Activated naive CD8-positive, alpha-beta T cell (primary cell): ENCODE results near the gene PSMG3.

ENCODE experiments used
- H3K27ac Mint-ChIP-seq: one replicate; pipeline ENCODE4 v1.8.0; 2021; ENCODE audit warnings: mixed read lengths
- H3K27me3 Mint-ChIP-seq: one replicate; pipeline ENCODE4 v1.8.0; 2021; ENCODE audit warnings: mixed read lengths
- H3K36me3 Mint-ChIP-seq: one replicate; pipeline ENCODE4 v1.8.0; 2021; ENCODE audit warnings: mixed read lengths
- H3K4me1 Mint-ChIP-seq: one replicate; pipeline ENCODE4 v1.8.0; 2021; ENCODE audit warnings: low read depth, mixed read lengths
- H3K4me3 Mint-ChIP-seq: one replicate; pipeline ENCODE4 v1.8.0; 2021; ENCODE audit warnings: mild to moderate bottlenecking, mixed read lengths
- H3K9me3 Mint-ChIP-seq: one replicate; pipeline ENCODE4 v1.8.0; 2021; ENCODE audit warnings: low read depth, mixed read lengths

PSMG3 gene, protein sequence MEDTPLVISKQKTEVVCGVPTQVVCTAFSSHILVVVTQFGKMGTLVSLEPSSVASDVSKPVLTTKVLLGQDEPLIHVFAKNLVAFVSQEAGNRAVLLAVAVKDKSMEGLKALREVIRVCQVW

DNA sequence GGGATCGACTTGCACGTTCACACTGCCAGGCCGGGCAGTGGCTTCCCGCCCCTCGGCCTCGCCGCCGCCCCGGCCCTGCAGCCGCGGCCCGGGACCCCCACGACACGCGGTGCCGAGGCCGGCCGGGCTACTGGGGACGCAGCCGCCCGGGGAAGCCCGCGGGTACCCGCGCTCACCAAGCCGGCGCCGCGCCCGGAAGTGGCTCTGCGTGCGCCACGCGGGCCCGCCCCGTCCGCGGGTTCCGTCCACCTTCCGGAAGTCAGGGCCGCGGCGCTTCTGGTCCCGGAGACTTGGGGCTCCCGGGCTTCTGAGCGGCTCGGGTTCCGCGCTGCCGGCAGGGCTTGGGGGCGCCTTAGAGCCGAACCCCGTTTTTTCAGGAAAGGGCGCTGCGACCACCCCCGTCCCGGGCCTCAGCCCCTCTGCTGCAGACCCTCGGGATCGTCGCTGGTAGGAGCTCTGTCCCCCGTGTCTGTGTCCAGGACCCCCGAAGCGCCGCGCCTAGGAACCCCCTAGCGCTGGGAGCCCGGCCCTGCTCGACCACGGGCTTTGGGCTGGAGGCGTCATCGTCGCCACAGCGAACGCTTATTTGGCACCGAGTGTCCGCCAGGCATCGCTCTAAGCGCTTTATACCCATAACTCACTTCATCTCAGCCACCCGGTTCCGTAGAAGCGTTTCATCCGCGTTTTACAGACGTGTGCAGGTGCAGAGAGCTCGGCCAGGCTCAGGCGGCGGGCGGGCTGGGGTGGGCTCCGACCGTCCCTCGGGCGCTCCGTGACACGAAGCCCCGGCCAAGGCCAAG, at the start of gene PSMG3:
TSS of gene PSMG3 (minus strand) at position 200 of the 800 bp plus-strand sequence. CDS start 693 bp downstream, outside the sequence.
- H3K4me1 Mint-ChIP-seq: peaks cover 29% of the 10 kb centered on the region
- no peaks in the 10 kb centered on the region for H3K9me3 Mint-ChIP-seq
- H3K27ac Mint-ChIP-seq: peak within 1 kb of the TSS; percentile 90
- no peaks in the 10 kb centered on the region for H3K27me3 Mint-ChIP-seq
- H3K36me3 Mint-ChIP-seq: peaks cover 2% of the 10 kb centered on the region
- peak within 1 kb of the TSS; percentile 91 for H3K4me3 Mint-ChIP-seq

DNA sequence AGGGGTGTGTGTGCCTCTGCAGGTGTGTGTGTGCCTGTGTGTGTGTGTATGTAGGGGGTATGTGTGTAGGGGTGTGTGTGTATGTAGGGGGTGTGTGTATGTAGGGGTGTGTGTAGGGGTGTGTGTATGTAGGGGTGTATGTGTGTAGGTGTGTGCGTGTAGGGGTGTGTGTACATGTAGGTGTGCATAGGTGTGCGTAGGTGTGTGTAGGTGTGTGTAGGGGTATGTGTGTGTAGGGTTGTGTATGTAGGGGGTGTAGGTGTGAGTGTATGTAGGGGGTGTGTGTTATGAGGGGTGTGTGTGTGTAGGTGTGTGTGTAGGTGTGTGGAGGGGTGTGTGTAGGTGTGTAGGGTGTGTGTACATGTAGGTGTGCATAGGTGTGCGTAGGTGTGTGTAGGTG, 48.6 kb upstream of the PSMG3 start:
- no peak overlapping the region for H3K27ac Mint-ChIP-seq
- no peaks in the 10 kb centered on the region for H3K9me3 Mint-ChIP-seq
- H3K27me3 Mint-ChIP-seq: no peaks in the 10 kb centered on the region
- no peaks in the 10 kb centered on the region for H3K4me1 Mint-ChIP-seq
- H3K36me3 Mint-ChIP-seq: no peaks in the 10 kb centered on the region
- H3K4me3 Mint-ChIP-seq: no peak overlapping the region

DNA sequence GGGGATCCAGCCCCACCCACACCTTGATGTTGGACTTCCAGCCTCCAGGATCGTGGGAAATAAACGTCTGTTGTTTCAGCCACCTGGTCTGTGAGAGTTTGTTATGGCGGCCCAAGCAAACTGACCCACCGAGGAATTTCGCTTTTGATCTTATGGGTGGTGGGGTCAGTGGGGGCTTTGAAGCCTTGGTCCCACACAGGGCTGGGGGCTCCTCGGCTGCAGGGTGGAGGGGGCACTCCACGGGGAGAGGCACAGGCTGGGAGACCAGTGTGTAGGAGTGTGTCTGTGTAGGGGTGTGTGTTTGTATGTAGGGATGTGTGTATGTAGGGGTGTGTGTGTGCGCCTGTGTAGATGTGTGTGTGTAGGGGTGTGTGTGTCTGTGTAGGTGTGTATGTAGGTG, 48.1 kb upstream of the PSMG3 start:
- Mint-ChIP-seq H3K9me3 (no peaks in the 10 kb centered on the region), H3K27me3 (no peaks in the 10 kb centered on the region), H3K36me3 (no peaks in the 10 kb centered on the region), H3K4me1 (no peaks in the 10 kb centered on the region), H3K4me3 (no peak overlapping the region), H3K27ac (no peak overlapping the region)

DNA sequence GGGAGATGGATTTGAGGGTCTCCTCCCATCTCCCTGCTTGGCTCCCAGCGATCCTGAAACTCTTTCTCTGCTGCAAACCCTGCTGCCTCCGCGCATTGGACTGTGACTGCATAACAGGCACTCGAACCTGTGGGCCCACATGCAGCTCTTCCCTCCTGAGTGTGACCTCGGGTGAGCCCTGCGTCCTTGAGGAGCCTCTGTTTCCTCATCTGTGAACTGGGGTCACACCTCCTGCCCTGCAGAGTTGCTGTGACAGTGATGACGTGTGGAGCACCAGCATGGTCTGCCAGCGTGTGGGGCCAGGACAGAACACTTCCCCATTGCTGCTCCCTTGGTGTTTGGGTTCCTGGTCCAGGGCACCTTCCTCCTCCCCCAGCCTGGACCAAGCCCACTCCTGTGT, 46.9 kb upstream of the PSMG3 start:
- H3K4me1 Mint-ChIP-seq: no peaks in the 10 kb centered on the region
- no peaks in the 10 kb centered on the region for H3K9me3 Mint-ChIP-seq
- H3K27me3 Mint-ChIP-seq: no peaks in the 10 kb centered on the region
- H3K27ac Mint-ChIP-seq: no peak overlapping the region
- no peak overlapping the region for H3K4me3 Mint-ChIP-seq
- no peaks in the 10 kb centered on the region for H3K36me3 Mint-ChIP-seq

DNA sequence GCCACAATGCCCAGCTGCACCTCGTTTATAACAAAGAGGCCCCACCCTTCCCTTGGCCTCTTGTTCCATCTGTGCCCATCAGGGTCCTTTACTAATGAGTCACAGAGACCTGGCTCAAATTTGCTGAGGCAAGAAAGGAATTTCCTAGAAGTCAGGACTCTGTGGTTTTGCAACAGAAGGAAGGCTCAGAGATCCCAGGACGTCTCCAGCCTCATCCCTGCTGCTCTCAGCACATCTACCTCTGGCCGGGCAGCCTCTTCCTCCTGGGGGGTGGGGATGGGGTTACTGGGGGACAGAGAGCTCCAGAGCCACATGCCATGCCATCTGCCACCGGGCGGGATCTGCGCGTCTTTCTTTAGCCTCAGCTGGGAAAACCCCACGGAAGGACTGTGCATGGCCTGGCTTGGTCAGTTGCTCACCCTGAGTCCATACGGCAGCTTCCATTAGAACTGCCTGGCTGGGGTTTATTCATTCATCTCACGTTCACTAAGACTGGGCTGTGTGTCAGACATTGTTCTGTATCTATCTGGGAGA, 41.9 kb upstream of the PSMG3 start:
- H3K4me1 Mint-ChIP-seq: no peaks in the 10 kb centered on the region
- H3K9me3 Mint-ChIP-seq: no peaks in the 10 kb centered on the region
- H3K27me3 Mint-ChIP-seq: peaks cover 2% of the 10 kb centered on the region
- no peak overlapping the region for H3K4me3 Mint-ChIP-seq
- no peak overlapping the region for H3K27ac Mint-ChIP-seq
- no peaks in the 10 kb centered on the region for H3K36me3 Mint-ChIP-seq

DNA sequence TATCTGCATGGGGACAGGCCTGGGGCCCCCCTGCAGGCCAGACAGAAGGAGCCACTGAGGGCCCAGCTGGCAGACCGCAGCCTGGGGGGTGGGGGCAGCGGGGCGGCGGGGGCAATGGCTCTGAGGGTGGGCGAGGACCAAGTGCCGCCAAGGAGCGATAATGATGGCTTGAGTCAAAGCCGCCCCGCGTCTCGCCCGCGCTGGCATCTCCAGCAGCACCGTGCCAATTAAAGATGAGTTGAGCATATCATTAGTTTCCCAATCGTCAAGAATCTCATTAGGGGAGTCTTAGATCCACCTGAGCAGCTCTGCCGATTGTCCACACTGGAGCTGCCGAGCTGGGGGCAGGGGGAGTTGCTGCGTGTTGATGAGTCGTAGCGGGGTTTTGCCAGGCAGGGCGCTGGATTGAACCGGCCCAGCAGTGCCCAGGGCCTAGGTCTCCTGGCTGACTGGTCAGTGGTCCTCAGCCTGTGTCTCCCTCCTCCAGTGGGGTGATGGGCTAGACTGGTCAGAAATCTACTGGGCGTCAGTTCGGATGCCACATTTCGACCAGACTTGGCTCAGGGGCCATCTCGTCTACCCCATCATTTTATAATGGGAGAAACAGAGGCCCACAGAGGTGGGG, 41.0 kb upstream of the PSMG3 start:
- Mint-ChIP-seq H3K36me3 (no peaks in the 10 kb centered on the region), H3K4me1 (no peaks in the 10 kb centered on the region), H3K9me3 (no peaks in the 10 kb centered on the region), H3K27me3 (peaks cover 2% of the 10 kb centered on the region), H3K4me3 (no peak overlapping the region), H3K27ac (no peak overlapping the region)

DNA sequence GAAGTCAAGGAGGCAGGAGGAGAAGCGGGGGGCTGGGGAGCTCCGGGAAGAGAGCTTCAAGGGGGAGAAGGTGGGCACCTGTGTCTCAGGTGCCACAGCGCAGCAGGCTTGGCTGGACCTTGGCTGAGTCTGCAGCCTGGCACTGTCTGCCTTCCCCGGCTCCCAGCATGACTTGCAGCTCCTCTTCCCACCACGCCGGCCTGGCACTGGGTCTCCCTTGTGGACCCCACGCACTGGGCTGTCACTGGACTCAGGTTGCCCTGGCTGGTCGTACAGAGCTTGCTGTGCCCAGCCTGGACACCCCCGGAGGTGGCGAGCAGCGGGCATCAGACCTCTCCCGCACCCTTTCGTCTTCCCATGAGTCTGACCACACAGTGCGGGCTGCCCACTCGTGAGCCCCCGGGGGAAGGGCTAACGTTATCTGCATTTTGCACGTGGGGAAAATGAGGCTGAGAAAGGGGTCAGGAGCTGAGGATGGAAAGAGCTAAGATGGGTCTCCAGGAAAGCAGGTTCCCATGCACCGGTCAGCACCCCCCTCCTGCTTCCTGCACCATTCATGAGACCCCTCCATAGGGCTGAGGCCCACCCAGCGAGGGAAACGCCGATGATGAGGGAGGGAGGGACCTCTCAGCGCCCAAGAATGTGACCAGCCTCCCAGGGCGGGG, 40.3 kb upstream of the PSMG3 start:
- Mint-ChIP-seq H3K4me1 (no peaks in the 10 kb centered on the region), H3K9me3 (no peaks in the 10 kb centered on the region), H3K36me3 (no peaks in the 10 kb centered on the region), H3K27ac (no peak overlapping the region), H3K4me3 (no peak overlapping the region), H3K27me3 (peaks cover 2% of the 10 kb centered on the region)

DNA sequence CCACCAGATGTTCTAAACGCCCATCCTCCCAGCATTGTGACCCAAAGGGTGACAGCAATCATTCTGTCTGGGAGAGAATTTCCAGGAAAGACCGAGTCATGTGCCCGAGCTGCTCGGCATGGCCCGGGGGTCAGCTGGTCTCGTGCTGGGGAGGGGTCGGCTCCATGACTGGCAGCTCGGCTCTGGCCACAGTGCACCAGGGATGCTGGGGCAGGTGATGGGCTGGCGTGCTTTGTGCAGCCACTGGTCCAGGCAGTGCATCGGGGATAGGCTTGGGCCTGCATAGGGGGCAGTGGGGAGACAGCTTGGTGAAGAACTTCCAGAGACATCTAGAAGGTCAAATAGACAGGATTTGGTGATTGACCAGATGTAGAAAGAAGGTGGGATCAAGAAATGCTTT, 39.2 kb upstream of the PSMG3 start:
- Mint-ChIP-seq H3K27me3 (peaks cover 2% of the 10 kb centered on the region), H3K36me3 (no peaks in the 10 kb centered on the region), H3K27ac (no peak overlapping the region), H3K9me3 (no peaks in the 10 kb centered on the region), H3K4me3 (no peak overlapping the region), H3K4me1 (no peaks in the 10 kb centered on the region)

DNA sequence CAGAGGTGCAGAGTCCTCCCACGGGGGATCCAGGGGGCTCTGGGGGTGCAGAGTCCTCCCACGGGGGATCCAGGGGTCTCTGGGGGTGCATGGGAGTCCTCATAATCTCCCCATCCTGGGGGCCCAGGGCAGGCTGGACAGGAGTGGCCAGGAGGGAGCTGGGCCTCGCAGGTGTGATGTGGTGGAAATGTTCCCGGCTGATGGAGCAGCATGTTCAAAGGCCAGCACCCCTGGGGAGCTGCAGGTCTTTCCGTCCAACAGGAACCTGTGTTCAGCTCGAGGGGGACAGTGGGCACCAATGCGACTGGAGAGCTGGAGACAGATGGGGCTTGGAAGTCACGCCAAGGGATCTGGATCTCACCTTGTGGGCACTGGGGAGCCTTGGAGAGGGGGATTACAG, 38.5 kb upstream of the PSMG3 start:
- Mint-ChIP-seq H3K9me3 (no peaks in the 10 kb centered on the region), H3K27me3 (peaks cover 2% of the 10 kb centered on the region), H3K4me3 (no peak overlapping the region), H3K27ac (no peak overlapping the region), H3K36me3 (no peaks in the 10 kb centered on the region), H3K4me1 (no peaks in the 10 kb centered on the region)

DNA sequence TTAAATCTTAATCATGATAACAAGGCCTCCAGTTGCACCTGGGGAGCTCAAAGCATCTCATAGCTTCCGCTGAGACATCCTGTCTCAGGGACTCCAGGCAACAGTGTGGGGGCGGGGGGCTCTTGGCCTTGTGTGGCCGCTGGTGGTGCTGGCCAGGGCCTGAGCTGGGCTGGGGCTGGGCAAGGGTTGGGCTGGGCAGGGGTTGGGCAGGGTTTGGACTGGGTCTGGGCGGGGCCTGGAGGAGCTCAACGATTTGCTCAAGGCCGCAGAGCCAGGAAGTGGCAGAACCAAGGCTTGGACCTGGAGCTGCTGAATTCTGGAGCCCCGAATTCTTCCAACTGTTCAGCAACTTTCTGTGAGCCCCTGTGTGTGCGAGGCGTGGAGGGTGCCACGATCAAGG, 37.9 kb upstream of the PSMG3 start:
- Mint-ChIP-seq H3K27ac (no peak overlapping the region), H3K9me3 (no peaks in the 10 kb centered on the region), H3K4me1 (no peaks in the 10 kb centered on the region), H3K27me3 (peaks cover 2% of the 10 kb centered on the region), H3K4me3 (no peak overlapping the region), H3K36me3 (no peaks in the 10 kb centered on the region)

DNA sequence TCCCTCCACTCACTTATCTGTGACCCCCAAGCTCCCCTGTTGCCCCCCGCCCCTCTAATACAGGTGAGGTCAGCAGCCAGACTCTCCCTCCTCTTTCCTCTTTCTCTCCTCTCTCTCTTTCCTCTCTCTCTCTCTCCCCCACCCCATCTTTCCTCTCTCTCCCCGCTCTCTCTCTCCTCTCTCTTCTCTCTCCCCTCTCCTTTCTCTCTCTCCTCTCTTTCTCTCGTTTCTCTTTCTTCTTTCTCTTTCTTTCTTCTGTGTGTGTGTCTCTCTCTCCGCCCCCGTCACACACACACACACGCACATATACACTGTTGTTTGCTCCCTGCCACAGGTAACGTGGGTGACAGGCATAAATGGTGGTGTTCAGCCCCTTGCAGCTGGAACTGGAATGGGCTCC, 37.2 kb upstream of the PSMG3 start:
- H3K27me3 Mint-ChIP-seq: peaks cover 2% of the 10 kb centered on the region
- no peaks in the 10 kb centered on the region for H3K36me3 Mint-ChIP-seq
- no peak overlapping the region for H3K27ac Mint-ChIP-seq
- no peak overlapping the region for H3K4me3 Mint-ChIP-seq
- no peaks in the 10 kb centered on the region for H3K4me1 Mint-ChIP-seq
- H3K9me3 Mint-ChIP-seq: no peaks in the 10 kb centered on the region

DNA sequence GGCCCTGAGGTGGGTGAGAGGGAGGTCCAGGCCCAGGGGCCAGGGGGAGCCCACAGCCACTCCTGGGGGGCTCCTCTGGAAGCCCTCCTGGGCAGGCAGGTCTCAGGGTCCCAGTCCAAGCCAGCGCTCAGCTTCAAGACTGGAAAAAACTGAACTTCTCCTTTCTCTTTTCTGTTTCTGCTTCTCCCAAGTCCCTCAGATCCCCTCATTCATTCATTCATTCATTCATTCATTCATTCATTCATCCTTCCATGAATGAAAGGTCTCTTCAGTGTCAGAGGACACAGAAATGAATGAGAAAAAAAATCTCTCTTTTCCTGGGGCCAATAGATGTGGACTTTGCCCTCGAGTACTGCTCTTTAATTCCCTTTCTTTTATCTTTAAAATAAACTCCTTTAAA, 34.6 kb upstream of the PSMG3 start:
- Mint-ChIP-seq H3K9me3 (no peaks in the 10 kb centered on the region), H3K27me3 (peaks cover 2% of the 10 kb centered on the region), H3K36me3 (no peaks in the 10 kb centered on the region), H3K4me1 (no peaks in the 10 kb centered on the region), H3K27ac (no peak overlapping the region), H3K4me3 (no peak overlapping the region)

DNA sequence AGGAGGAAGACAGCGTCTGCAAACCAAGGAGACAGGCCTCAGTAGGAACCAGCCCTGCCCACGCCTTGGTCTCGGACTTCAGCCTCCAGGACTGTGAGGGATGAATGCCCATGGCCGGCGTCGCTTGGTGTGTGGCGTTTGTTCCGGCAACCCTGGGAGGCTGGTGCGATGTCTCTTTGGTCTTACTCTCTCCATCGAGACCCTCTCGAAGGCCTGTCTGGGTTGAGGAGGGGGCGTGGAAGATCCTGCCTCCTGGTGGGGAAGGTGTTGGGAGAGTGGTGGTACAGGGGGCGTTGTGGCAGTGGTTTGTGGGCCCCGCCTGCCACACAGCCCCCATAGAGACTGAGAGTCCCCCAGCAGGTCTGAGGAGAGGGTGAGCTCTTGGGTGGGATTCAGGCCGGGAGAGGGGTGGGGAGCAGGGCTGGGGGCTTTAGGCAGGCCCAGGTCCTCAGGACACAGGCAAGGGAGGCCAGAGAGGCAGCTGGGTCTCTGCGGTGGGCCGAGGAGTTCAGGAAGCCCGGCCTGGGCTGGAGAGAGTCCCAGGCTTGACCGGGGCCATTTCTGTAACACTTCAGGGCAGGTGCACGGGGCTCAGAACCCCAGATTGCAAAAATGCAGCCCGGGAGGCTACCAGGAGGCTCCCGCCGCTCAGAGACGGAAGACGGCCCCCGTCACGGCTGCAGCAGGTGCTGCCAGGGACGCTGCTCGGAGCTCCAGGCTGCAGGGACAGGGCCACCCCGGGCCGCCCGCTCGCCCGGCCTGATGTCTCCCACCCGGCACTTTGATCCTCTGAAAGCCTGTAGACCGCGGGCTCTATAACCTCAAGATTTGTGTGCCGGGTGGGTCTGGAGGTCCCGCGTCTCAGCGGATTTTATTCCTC, 33.8 kb upstream of the PSMG3 start:
- Mint-ChIP-seq H3K27ac (no peak overlapping the region), H3K9me3 (no peaks in the 10 kb centered on the region), H3K36me3 (no peaks in the 10 kb centered on the region), H3K27me3 (peaks cover 2% of the 10 kb centered on the region), H3K4me3 (no peak overlapping the region), H3K4me1 (no peaks in the 10 kb centered on the region)

DNA sequence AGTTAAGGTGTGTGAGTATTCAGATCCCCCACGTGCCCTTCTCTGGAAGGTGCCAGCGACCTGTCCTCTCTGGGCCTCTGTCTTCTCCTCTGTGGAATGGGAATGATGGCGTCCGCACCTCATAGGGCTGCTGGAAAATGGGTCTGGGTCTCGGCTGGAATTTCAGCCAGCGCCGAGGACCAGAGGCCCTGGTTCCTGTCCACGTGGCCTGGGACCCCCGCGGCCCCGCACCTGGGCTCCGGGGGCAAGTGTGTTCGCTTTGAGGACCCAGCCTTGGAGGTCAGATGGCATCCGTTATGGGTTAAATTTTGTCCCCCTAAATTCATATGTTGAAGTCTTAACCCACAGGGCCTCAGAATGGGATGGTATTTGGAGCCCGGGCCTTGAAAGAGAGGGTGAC, 32.6 kb upstream of the PSMG3 start:
- Mint-ChIP-seq H3K4me3 (no peak overlapping the region), H3K4me1 (no peaks in the 10 kb centered on the region), H3K36me3 (no peaks in the 10 kb centered on the region), H3K27ac (no peak overlapping the region), H3K9me3 (no peaks in the 10 kb centered on the region), H3K27me3 (peaks cover under 1% of the 10 kb centered on the region)
